ENCODE data around the gene FAF2. TPM values are rescaled to one million over a fixed set of nuclear protein-coding genes. Genes with fewer than 3 reads are reported as not detected.

Gene FAF2
- polyA plus RNA-seq, 3 donors = 45.7 to 52.5 (median 48.7) TPM

DNA sequence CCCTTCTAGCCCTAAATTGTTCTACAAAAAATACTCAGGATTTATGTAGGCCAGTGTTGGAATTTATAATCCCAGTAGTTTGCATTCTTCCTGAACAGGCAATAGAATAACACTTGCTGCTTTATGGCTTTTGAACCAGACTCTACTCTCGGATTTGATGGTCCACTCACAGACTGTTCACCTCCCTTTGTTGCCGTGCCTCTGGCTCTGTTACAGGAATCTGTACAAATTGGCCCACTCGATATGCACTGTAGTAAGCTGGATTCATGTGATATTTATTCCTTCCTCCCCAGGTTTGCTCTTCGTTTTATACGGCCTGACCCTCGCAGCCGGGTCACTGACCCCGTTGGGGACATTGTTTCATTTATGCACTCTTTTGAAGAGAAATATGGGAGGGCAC, 43.7 kb downstream of the FAF2 start:
- DNase-seq = no peak

DNA sequence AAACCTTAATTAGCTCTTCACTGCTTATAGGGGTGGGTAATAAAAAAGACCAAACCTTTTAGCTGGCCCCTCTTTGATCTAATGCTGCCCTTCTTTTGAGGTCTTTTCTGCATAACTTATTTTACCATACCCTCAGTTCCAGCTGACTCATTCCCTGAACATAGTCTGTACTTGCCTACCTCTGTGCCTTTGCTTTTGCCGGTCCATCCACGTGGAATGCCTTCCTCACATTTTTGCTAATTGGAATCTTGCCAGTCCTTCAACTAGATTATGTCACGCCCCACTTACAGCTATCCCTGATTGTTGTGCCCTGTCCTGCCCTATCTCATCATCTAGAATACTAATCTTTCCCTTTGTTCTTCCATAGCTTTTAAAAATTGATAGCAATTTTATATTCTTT, 44.2 kb downstream of the FAF2 start:
- DNase-seq = no peak

DNA sequence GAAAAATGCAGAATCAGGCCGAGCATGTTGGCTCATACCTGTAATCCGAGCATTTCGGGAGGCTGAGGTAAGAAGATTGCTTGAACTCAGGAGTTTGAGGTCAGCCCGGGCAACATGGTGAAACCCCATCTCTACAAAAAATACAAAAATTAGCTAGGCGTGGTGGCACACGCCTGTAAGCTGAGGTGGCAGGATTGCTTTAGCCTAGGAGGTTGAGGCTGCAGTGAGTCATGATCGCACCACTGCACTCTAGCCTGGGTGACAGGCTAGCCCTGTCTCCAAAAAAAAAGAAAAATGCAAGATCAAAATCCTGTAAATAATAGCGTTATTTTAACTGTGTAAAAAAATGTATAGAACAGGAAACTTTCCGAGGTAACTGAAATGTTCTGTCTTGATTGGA, 49.7 kb downstream of the FAF2 start:
- no peak for DNase-seq

DNA sequence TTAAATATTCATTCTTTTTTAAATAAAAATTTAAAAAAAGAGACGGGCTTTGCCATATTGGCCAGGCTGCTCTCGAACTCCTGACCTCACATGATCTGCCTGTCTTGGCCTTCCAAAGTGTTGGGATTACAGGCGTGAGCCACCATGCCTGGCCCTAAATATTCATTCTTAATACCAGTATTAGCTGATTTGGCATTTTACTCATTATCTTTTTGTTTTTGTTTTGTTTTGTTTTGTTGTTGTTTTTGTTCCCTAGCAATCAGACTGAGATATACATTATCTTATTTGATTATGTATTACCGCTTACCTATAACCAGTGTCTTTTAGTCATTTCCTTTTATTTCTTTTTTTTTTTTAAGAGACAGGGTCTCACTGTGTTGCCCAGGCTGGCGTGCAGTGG, 51.1 kb downstream of the FAF2 start:
- no peak for DNase-seq

GRCh38 chr5:176500511-176500910, 52.3 kb downstream of the FAF2 start:
- DNase-seq = no peak

DNA sequence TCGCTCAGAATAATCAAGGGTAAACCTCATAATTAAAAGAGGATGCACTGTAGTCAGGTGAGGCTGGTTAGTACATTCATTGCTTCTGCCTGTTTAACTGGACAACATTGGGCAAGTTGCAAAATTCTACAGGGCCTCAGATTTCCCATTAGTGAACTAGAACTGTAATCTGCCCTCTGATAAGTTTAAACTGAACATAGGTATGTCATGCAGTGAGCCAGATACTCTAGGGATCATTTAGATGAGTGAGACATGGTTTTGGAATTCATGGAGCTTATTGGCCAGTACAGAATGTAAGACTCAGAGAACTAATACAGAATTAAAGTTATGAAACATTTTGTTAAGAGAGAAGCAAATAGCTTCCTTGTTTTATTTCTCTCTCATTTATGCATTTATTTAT, 53.1 kb downstream of the FAF2 start:
- DNase-seq = no peak

DNA sequence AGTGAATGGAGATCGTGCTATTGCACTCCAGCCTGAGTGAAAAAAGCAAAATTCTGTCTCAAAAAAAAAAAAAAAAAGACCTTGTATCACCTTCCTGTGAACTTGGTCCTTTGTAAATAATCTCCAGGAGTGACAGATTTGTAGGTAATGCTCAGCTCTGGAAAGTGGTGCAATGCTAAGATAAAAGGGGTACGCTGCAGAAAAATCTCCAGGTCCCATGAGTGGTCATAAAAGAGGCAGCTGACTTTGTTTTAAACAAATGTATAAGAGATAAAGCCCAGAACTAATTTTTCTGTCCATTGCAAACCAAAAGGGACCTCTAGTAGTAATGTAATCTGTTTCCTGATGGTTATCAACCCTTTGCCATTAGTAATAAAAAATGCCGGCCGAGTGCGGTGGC, 55.3 kb downstream of the FAF2 start:
- DNase-seq = no peak

GRCh38 chr5:176507911-176508310, 59.7 kb downstream of the FAF2 start:
- DNase-seq = no peak

DNA sequence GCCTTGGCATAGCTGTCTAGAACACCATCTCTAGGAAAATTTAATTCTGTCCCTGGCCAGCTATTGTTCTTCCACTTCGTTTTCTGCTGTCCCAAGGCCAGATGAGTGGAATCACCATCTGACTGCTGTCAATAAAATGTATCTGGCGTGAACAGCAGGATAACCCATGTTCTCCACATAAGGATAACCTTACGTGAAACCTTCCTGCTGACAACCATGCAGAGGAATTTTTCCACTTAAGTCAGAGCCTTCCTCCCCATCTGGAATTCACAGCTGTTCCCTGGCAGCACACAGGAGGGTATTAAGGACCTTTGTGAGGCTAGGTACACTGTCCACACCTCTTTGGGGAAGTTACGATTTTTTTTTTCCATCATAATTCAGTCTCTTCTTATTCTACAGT, 60.4 kb downstream of the FAF2 start:
- no peak for DNase-seq

- no peak for DNase-seq
Observed at GRCh38 chr5:176513788-176514187, 65.6 kb downstream of the FAF2 start.

DNA sequence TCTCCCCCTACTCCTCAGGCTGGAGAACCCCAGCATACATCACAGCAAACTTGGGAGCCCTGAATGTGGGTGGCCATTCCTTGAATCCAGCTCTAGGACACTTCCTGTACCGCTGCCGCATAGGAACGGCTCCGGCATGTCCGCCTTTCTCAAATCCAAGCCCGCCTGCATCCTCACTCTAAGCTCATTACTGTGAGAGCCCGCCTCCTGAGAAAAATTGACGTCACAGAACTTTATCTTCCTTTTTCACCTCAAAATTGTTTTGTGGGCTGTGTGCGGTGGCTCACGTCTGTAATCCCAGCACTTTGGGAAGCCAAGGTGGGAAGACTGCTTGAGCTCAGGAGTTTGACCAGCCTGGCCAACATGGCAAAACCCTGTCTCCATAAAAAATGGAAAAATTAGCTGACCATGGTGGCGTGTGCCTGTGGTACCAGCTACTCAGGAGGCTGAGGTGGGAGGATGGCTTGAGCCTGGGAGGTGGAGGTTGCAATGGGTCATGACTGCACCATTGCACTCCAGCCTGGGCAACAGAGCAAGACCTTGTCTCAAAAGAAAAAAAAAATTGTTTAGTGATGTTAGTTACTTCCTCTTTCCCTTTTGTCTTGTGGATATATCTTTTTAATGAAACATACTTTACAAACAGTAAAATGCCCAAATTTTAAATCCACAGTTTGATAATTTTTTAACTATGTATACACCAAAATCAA, 66.2 kb downstream of the FAF2 start:
- DNase-seq = no peak

DNA sequence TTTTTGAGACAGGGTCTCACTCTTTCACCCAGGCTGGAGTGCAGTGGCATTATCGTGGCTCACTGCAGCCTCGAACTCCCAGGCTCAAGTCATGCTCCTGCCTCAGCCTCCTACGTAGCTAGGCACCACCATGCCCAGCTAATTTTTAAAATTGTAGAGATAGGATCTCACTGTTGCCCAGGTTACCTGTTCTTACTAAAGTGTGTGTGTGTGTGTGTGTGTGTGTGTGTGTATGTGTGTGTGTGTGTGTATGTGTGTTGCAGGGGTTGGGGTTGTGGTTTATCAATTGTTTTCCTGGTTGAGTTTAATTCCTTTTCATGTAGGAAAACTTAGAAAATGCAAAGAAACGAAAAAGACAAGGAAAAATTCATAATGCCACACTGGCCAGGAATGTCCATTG, 67.2 kb downstream of the FAF2 start:
- no peak for DNase-seq

DNA sequence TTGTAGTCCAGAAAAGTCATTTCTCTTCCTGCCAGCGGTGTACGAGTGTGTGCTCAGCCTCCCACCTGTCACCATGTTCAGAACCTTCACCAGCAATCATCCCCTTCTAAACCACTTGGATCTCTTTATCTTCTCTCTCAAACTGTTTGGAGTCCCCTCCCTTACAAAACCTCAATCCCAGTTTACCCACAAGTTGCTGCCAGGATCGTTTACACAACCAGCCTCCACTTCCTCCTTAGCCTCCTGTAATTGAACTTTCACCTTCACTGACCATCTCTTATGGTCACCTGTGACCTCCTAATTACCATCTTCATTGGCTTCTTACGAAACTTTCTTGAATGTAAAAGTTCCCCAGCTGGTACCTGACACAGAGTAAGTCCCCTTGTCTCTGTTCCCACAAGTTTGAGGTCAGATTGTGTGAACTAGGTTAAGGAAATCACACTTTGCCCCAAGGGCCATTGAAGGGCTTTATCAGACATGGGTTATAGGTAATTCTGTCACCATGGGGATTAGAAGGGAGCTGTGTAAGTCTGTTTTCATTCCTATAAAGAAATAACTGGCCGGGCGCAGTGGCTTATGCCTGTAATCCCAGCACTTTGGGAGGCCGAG, 69.0 kb downstream of the FAF2 start:
- no peak for DNase-seq

- DNase-seq = no peak
Observed at GRCh38 chr5:176519810-176520720, 71.9 kb downstream of the FAF2 start.

GRCh38 chr5:176521286-176521685, 73.1 kb downstream of the FAF2 start:
- DNase-seq = no peak

DNA sequence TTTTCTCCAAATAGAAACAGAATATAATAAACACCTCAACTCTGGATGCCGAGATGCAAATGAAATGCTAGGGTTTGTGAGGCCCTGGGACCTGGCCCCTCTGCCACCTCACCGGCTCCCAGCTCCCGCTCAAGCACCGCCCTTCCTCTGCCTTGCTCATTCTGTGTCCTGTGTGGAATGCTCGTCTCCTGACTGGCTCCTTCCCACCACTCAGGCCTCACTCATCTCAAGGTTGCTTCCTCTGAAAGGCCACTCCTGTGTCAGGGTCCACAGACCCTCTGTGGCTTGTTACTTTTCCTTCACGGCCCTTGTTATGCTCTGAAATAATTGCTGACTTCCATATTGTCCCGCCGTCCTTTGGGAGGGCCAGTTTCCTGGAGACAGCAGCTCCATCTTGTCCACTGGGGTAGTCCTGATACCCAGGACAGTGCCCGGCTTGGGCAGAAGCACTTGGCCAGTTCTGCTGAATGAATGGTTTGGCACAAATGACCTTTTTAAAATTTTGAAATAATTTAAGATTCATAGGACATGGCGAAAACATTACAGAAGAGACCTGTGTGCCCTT, 73.6 kb downstream of the FAF2 start:
- no peak for DNase-seq

GRCh38 chr5:176524138-176524537, 76.0 kb downstream of the FAF2 start:
- no peak for DNase-seq

- DNase-seq = no peak
Observed at GRCh38 chr5:176524987-176525386, 76.8 kb downstream of the FAF2 start.

DNA sequence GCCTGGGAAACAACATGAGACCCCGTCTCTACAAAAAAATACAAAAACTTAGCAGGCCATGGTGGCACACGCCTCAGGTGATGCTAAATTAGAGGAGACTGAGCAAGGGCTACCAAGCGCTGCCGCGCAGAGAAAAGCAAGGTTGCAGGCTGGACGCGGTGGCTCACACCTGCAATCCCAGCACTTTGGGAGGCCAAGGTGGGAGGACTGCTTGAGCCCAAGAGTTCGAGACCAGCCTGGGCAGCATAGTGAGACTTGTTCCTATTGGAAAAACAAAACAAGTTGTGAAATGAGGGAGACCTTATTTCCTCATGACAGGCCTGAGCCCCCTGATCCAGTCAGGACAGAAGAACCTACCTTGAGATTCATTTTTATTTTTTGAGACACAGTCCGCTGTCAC, 77.5 kb downstream of the FAF2 start:
- DNase-seq = no peak

DNA sequence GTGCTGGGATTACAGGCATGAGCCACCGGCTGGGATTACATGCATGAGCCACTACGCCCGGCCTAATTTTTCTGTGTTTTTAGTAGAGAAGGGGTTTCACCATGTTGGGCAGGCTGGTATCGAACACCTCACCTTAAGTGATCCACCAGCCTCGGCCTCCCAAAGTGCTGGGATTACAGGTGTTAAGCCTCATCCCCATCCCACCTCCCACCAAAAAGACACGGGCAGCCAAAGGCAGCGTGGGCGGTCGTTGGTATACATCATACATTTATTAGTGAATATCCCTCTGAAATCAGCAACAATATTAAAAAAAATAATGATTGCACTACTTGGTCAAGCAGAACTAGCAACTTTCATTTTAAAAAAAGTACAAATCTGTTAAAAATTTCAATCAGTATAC, 78.3 kb downstream of the FAF2 start:
- DNase-seq = no peak

DNA sequence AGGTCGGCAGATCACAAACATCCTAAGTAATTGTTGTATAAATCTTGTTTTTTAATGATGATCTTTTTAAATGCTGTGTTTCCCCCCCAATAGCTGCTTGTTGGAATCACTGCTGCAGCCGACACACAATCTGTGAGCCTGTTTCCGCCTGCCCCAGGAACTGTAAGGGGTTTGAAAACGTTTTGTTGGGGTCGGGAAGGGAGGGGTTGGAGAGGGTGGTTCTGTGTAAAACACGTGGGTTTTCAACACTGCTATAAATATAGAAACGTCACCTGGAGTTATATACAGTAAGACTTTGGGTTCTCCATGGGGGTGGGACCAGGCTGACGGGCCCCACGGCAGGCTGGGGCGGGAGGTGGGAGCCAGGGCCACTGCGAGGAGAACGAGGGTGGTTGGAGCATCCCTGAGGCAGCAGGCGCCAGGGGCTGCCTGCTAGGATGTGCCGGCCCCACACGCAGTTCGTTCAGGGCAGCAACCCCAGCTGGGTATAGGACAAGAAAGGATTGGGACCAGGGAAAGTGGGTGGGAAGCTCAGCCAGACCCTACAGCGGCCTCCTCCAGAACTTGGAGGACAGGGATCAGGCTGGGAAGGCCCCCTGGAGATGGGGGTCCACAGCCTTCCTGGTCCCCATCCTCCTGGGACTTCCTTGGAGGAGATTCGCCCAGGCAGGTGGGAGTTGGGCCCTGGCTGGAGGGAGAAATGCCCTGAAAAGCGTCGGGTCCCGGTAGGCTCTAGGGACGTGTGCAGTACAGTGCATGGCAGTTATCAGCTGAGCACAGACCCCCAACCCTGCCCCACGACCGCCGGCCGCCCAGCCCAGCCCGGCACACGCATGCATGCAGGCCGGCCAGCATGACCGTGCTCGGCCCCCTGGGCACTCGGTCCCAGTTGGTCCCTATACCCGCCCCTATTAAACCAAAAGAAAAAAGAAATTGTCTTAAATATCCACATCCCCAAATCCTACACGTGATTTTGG, 79.3 kb downstream of the FAF2 start:
- no peak for DNase-seq

All from renal pelvis (tissue), 4 donors.